ENCODE results near the gene SYCE1L. TPM values are rescaled to one million over a fixed set of nuclear protein-coding genes. Genes with fewer than 3 reads are reported as not detected.

Gene SYCE1L
- total RNA-seq, 2 experiments from 2014 or later: 1.9 to 9.9 TPM

GRCh38 chr16:77171745-77172635 lies 27.2 kb upstream of the SYCE1L start:
- H3K9me3 ChIP-seq (ENCODE audit: low read length): no peaks in the 10 kb centered on the region
- ChIA-PET POLR2A (no interaction called here), CTCF (ENCODE audit: unreplicated experiment) (no interaction called here)
- H3K9me2 ChIP-seq (ENCODE audit: insufficient read depth, low read length): no peaks in the 10 kb centered on the region
- no peak overlapping the region for H2AFZ ChIP-seq (ENCODE audit: low read length)
- no peaks in the 10 kb centered on the region for H3K79me2 ChIP-seq (ENCODE audit: insufficient read depth, low read depth, low read length)
- no peak overlapping the region for H3K4me3 ChIP-seq (ENCODE audit: low read depth, low read length, poor library complexity, severe bottlenecking)
- no TSS peak for BruUV-seq (replicated peaks)
- peak; percentile 88 for TF ChIP-seq CTCF (conservative IDR thresholded peaks at IDR 0.05; ENCODE audit: low read length)
- no peak for TF ChIP-seq EZH2phosphoT487 (IDR thresholded peaks at IDR 0.05; ENCODE audit: borderline replicate concordance, low read depth, low read length)
- H3K36me3 ChIP-seq (ENCODE audit: insufficient read depth, low read length): no peaks in the 10 kb centered on the region
- H3K27ac ChIP-seq (ENCODE audit: low read depth, low read length, poor library complexity, severe bottlenecking): no peak overlapping the region
- DNase-seq (ENCODE audit: low spot score): peak; percentile 69
- H4K20me1 ChIP-seq (ENCODE audit: insufficient read depth, low read length): no peaks in the 10 kb centered on the region
- H3K4me2 ChIP-seq (ENCODE audit: low read length): no peak overlapping the region
- peaks cover 5% of the 10 kb centered on the region for H3K4me1 ChIP-seq (ENCODE audit: insufficient read depth, low read length, poor library complexity, severe bottlenecking)
- intact Hi-C loops (cut with micrococcal nuclease; ENCODE audit: unreplicated experiment): loop anchor here (5.0 kb wide), 1 partner anchor 1385 kb away; no protein-coding TSS in a partner anchor

GRCh38 chr16:77172951-77173350 lies 26.3 kb upstream of the SYCE1L start:
- intact Hi-C loops (cut with micrococcal nuclease; ENCODE audit: unreplicated experiment): loop anchor here (5.0 kb wide), 1 partner anchor 1386 kb away; no protein-coding TSS in a partner anchor

More at GRCh38 chr16:77172951-77173350, 26.3 kb upstream of the SYCE1L start:
- Histone ChIP-seq H3K9me2 (ENCODE audit: insufficient read depth, low read length) (no peaks in the 10 kb centered on the region), H3K27ac (ENCODE audit: low read depth, low read length, poor library complexity, severe bottlenecking) (no peak overlapping the region), H3K36me3 (ENCODE audit: insufficient read depth, low read length) (no peaks in the 10 kb centered on the region), H4K20me1 (ENCODE audit: insufficient read depth, low read length) (no peaks in the 10 kb centered on the region), H3K9me3 (ENCODE audit: low read length) (no peaks in the 10 kb centered on the region), H3K79me2 (ENCODE audit: insufficient read depth, low read depth, low read length) (no peaks in the 10 kb centered on the region), H3K4me3 (ENCODE audit: low read depth, low read length, poor library complexity, severe bottlenecking) (no peak overlapping the region), H3K4me1 (ENCODE audit: insufficient read depth, low read length, poor library complexity, severe bottlenecking) (peaks cover 5% of the 10 kb centered on the region), H3K4me2 (ENCODE audit: low read length) (no peak overlapping the region), H2AFZ (ENCODE audit: low read length) (no peak overlapping the region)
- TF ChIP-seq CTCF (conservative IDR thresholded peaks at IDR 0.05; ENCODE audit: low read length) (no peak), EZH2phosphoT487 (IDR thresholded peaks at IDR 0.05; ENCODE audit: borderline replicate concordance, low read depth, low read length) (no peak)
- CTCF ChIA-PET (ENCODE audit: unreplicated experiment): no interaction called here
- POLR2A ChIA-PET: no interaction called here
- DNase-seq (ENCODE audit: low spot score): no peak
- no TSS peak for BruUV-seq (replicated peaks)
